Right lung (tissue), 5 donors: ENCODE results near the gene GLCE. TPM values are rescaled to one million over a fixed set of nuclear protein-coding genes. Genes with fewer than 3 reads are reported as not detected.

ENCODE experiments used
- DNase-seq, 2 donors: peaks; one replicate each; pipeline ENCODE4 v3.0.0-alpha.2; 2013
- polyA plus RNA-seq, 5 donors: library from polyadenylated mRNA; unstranded; fragments of 120-200 nt; gene quantifications; one replicate each; pipeline versions ENCODE4 v1.2.1 to v1.2.3, GENCODE V29; 2013; ENCODE audit warnings: inconsistent platforms in 1 of 5, low replicate concordance in 1 of 5; ENCODE audit not compliant: insufficient read length in 5 of 5, insufficient read depth in 1 of 5

Gene GLCE
- polyA plus RNA-seq, 5 donors: 50.9 to 66.1 (median 62.0) TPM

GRCh38 chr15:69194025-69194827 is 33.8 kb downstream of the GLCE start:
- DNase-seq: no peak

- DNase-seq: no peak
Observed at GRCh38 chr15:69194854-69195253, 34.4 kb downstream of the GLCE start.

GRCh38 chr15:69200832-69201745 is 40.7 kb downstream of the GLCE start:
- peak; percentile 8 to 16 for DNase-seq

- no peak for DNase-seq
Observed at GRCh38 chr15:69206079-69206478, 45.6 kb downstream of the GLCE start.

- no peak for DNase-seq
Observed at GRCh38 chr15:69209661-69210060, 49.2 kb downstream of the GLCE start.

- no peak for DNase-seq
Observed at GRCh38 chr15:69210574-69210973, 50.1 kb downstream of the GLCE start.

- DNase-seq: no peak
Observed at GRCh38 chr15:69213786-69214185, 53.4 kb downstream of the GLCE start.

GRCh38 chr15:69215314-69216035 is 55.0 kb downstream of the GLCE start:
- DNase-seq: no peak

GRCh38 chr15:69217381-69217780 is 56.9 kb downstream of the GLCE start:
- DNase-seq: no peak

GRCh38 chr15:69219690-69220089 is 59.3 kb downstream of the GLCE start:
- DNase-seq: no peak

GRCh38 chr15:69222002-69222474 is 61.6 kb downstream of the GLCE start:
- DNase-seq: no peak

GRCh38 chr15:69223083-69223813 is 62.8 kb downstream of the GLCE start:
- no peak for DNase-seq

- DNase-seq: no peak
Observed at GRCh38 chr15:69224383-69224782, 63.9 kb downstream of the GLCE start.

- DNase-seq: no peak
Observed at GRCh38 chr15:69225355-69226022, 65.1 kb downstream of the GLCE start.

- no peak for DNase-seq
Observed at GRCh38 chr15:69226023-69226355, 65.6 kb downstream of the GLCE start.

GRCh38 chr15:69232144-69232543 is 71.7 kb downstream of the GLCE start:
- DNase-seq: no peak

- no peak for DNase-seq
Observed at GRCh38 chr15:69232765-69233164, 72.3 kb downstream of the GLCE start.

- DNase-seq: no peak
Observed at GRCh38 chr15:69234676-69235075, 74.2 kb downstream of the GLCE start.

GRCh38 chr15:69236505-69236904 is 76.1 kb downstream of the GLCE start:
- DNase-seq: no peak

- DNase-seq: peak in 1 of 2 donors; percentile 27
Observed at GRCh38 chr15:69237718-69238117, 77.3 kb downstream of the GLCE start.

GRCh38 chr15:69244798-69245197 is 84.4 kb downstream of the GLCE start:
- DNase-seq: no peak
